AML-193 (cell line): ENCODE results near the gene BANF2.
"Not testable (repeated sequence)": the region's sequence is repeated elsewhere in the genome, so short reads cannot be mapped to it uniquely, and the experiment has no call there.

Experiments
- DNase-seq, 2 experiments: peaks; one replicate each; lab custom pipeline; 2025; lab: John Stamatoyannopoulos, UW

BANF2 gene

GRCh38 chr20:17683218-17684076 is 16.3 kb upstream of the BANF2 start:
- DNase-seq: no peak

DNA sequence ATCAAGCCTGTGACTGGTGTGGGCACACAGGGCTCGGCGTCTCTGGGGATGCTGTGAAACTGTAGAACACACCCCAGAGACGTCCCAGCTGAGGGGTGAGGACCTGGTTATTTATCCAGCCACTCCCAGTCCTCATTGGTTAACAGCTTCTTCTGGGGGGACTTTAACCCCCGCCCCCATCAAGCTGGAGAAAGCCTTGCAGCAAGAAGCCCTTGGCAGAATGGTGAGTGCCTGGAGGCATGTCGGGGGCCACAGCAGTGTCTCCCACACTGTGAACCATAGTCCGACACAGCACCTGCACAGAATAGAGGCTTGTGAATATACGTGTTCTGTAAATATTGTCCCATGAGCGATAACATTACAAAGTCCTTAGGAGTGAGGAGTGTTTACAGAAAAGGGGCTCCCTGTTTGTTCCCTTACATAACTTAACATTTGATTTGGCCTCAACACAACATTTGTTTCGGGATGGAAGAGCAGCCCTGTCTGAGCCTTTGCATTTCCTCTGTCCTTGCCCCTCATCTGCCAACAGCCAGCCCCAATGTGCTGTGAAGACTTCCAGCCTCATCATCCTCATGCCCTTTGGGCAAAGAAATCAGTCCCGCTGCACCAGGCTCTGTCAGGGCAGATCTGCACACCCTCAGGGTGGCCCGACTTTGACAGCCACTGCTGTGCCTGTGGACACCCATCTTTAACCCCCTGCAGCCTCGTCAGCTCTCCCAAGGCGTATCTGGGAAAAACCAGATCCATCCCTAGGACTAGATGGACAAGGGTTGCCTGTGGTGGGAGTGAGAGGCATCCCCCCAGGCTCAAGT is 15.5 kb upstream of the BANF2 start:
- DNase-seq: no peak

GRCh38 chr20:17685168-17685567 is 14.6 kb upstream of the BANF2 start:
- DNase-seq: no peak

DNA sequence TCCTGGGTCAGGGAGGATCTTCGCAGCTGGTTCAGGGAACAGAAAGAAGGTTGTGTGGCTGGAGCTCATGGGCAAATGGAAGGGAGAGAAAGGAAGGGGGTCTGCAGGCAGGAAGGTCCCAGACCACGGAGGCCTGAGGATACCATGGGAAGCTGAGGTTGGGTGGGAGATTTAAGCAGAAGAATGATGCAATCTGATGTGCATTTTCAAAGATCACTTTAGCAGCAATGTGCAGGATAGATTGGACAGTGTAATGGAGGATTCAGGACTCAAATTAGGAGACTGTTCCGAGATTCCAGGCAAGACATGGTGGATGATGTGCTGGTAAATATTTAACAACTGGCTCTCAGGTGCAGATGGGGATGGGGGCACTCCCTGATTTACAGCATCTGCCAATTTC is 12.0 kb upstream of the BANF2 start:
- DNase-seq: no peak

DNA sequence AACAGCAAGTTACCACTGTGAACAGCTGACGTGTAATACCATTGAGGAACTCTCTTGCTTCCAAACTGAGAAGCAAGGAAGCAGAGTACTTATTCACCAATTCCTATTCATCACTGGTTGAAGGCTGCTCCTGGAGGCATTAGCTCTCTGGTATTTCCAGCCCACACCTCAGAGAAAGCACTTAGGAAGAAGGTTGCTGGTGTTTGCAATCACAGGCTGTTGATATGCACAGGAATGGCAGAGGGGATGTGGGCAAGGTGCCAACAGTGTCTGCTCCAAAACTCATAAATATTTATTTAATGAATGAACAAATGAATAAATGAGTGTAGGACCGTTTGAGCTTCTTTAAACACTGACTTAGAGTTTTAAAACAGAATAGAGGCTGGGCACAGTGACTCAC is 10.8 kb upstream of the BANF2 start:
- no peak for DNase-seq

DNA sequence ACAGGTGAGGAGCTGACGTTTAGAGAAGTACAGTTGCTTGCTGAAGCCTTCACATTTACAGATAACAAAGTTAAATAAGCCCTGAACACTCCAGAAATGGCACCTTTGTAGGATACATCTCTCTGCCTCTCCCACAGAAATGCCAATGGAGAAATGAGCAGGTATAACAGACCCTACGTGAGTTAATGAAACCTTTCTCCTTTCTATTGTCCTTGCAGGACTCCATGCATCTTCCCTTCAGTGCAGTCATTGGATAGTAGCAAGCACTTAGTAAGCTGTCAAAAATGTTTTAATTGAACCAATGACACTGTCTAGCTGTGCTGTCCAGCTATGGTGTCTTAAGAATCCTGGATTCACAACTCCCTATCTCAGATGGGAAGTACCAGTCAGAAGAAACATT is 9.6 kb upstream of the BANF2 start:
- no peak for DNase-seq

GRCh38 chr20:17691758-17692157 is 8.0 kb upstream of the BANF2 start:
- DNase-seq: no peak

DNA sequence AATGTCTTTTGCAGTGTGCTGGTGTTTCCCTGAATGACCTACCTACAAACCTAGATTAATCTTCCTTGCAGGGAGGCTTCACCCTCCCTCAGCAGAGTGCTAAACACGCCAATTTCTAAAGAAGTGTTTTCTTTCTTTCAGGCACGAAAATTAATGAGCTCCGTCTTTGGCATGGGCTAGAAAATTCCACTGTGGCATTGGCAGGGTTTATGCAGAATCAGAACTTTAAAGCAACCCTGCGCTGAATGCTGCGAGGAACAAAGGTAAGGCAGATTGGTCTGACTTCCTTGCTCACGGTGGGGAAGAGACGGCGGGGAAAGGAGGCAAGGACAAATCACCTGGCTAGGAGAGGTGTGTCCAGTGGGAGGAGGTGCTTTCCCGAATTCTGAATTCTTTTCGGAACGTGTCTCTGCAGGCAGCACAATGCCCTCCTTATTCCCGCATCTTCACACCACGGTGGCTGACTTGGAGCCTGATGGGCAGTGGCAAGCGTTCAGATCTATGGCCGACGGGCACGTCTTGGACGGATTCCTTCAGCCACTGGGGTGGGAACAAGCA is 6.2 kb upstream of the BANF2 start:
- no peak for DNase-seq

DNA sequence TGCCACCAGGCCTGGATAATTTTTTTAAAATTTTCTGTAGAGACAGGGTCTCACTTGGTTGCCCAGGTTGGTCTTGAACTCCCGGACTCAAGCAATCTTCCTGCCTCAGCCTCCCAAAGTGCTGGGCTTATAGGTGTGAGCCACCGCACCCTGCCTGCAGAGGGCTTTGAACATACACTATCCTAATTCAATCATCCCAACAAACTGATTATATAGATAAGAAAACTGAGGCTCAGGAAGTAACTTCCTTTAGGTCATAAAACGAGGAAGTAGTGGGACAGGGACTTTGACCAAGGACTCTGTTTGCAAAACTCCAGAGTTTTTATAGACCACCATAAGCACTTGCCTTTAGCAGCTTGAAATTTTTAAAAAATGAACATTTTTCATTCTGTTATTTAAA is 5.0 kb upstream of the BANF2 start:
- no peak for DNase-seq

GRCh38 chr20:17696287-17696686 is 3.5 kb upstream of the BANF2 start:
- no peak for DNase-seq

DNA sequence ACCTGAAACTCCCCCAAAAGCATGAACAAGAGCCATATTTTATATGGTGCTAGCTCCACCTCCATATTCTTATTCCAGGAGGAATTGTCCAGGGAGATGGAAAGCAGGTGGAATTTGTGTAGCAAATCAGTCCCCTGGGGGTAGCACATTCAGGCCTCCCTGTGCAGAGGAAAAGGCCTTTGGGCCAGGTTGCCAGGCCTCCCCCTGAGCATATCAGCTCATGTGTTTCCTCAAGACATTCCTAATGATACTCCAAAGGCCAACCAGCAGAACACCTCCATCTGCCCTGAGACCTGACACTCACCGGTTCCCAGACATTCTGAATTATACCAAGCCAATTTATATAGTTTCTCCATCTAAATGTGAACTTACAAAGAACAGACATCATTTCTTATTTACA is 2.6 kb upstream of the BANF2 start:
- no peak for DNase-seq

GRCh38 chr20:17698384-17698783 is 1.4 kb upstream of the BANF2 start:
- no peak for DNase-seq

DNA sequence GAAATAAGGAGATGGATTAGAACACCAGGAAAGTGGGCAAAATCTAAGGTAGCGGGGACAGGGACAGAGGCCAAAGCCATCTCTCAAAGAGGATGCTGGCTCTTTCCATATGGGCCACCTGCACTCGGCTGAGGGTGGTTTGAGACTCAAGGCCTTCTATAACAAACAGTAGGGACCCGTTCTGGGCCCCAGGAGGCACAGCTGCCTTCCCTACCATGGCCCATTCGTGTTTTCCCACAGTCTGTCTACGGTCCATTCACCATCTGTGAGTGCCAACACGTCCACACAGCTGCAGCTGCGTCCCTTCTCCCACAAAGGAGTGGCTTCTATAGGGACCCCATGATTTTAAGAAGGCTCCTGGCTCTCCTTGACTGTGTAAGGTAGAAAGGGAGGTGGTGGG is 871 bp downstream of the BANF2 start:
- DNase-seq: no peak

DNA sequence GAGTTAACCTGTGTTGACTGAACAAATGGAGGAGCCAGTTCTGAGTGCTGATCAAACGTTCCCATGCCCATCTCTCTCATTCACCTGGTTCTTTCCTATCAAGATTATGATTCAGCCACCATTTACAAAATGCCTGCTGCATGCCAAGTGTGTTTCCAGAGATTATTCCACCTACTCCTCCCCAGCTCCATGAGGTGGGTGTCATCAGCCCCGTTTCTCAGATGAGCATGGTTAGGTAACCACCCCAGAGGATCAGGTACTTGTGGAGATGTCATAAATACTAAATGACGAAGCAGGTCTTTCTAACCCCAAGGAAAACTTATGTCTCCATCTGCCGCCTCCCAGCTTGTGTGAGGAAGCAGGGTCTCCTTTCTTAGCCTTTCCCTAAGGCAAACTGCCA is 2.1 kb downstream of the BANF2 start:
- no peak for DNase-seq

DNA sequence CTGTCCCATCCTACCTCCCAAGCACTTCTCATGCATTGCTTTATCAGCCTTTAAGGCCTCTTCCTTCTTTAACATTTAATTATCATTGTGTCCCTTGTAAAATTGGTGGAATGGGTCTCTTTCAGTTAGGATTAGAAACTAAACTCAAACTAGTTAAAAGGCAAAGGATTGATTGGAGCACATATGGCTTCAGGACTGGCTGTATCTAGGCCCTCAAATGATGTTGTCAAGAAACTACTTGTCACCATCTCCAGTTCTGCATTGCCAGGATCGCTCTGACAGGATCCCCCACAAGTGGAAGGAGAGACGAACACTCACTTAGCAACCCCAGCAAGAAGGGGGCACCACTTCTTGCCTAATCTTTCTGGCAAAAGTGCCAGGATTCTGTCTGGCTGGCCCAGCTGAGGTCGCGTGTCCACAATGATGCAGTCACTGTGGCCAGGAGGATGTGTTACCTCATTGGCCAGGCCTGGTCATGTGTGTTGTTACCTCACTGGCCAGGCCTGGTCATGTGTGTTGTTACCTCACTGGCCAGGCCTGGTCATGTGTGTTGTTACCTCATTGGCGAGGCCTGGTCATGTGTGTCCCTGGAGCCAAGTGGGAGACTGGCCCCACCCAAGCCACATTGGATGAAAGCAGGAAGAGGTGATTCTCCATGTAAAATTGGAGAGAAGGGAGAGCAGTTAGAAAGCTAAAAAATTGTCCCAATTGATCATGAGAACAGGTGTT is 5.0 kb downstream of the BANF2 start:
- DNase-seq: no peak

DNA sequence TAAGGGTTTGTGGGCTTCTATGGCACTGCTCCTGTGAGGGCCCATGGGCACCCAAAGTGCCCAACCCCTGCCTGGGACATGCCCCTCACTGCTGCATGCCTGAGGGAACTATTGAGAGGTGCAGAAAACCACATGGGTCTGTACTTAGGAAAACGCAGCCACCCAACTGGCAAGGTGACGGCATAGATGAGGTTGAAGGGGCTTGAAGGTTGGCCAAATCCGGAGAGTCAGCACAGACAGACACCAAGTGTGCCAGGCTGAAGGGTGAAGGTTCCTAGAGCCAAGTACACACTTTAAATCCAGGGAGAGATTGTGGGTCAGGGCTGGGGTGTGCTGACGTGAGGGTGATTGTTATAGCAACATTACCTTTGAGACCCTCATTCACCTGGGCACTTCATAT is 6.2 kb downstream of the BANF2 start:
- no peak for DNase-seq

- DNase-seq: no peak
These were observed 6.9 kb downstream of the BANF2 start for GRCh38 chr20:17706632-17707031.

- not testable (repeated sequence) for DNase-seq
These were observed 8.2 kb downstream of the BANF2 start for GRCh38 chr20:17707951-17708350.

DNA sequence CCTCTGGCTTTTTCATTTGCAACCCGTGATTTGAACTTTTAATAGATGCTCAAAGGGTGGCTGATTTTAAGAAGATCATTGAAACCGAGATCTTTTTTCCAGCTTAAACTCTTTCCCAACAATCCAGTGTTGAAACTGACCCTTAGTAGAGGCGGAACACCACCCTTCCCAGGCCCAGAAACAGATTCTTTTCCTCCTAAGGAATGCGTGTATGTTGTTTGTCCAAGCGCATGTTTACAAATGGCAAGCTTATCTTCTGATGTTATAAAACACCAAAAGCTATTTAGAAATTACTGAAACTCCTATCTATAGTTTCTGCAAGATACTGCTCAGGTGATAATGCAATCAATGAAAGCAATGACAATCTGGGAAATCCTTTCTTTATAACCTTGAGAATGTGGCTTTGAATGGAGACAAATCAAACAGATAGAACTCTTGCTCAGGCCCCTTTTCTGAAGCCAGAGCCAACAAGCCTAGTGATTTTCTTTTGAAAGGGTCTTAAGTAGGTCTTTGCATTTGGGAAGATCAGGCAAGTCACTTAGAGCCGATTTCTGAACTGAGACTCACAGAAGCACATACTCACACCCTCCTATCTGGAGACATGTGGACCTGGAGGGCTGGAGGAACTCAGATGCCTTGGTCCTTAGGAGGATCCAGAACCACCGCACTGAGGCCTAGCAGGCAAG is 9.1 kb downstream of the BANF2 start:
- no peak for DNase-seq

DNA sequence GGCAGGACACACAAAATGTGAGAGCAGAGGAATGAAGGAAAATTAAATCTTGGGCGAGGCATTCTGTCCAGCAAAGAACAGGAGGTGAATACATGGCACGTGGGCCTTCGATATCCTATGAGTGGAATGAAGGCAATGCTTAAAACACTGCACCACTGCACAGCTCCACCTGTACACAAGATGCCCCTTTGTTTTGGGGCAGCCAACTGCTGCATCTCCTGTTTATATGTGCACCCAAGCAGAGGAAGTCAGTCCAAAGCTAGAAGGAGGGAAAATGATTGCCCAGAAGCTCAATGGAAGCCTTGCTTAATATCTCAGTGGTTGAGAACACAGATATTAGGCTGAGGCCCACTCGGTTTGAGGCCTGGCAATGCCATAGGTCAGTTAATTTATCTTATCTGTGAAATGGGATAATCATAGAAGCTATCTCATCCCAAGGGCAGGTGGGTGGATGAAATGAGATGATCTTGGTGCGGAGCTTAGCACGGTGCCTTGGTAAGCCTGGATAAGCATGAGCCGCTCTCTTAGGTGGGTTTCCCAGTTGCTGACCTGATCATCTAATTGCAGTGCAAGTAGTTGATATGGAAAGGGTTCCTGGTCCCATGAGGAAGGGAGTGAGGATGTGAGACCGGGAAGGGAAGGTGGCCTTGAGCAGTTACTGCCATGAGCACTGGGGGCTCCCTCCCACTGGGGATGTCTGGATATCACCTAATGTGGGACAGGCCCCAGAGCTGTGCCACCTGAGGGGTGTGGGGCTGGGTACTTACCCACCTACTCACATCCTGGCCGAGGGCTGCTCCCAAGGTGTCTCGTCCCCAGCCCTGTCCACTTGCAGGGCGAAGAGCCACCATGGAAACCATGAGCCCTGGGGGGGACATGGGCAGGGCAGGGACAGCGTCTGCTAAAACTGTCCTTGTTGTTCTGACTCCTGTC is 9.9 kb downstream of the BANF2 start:
- DNase-seq: no peak
